ENCODE measurements around the gene CACNA1E. TPM values are rescaled to one million over a fixed set of nuclear protein-coding genes. Genes with fewer than 3 reads are reported as not detected.

The CACNA1E gene
- polyA plus RNA-seq, 4 donors, result 0.07 to 0.46 TPM; not detected in 2

DNA sequence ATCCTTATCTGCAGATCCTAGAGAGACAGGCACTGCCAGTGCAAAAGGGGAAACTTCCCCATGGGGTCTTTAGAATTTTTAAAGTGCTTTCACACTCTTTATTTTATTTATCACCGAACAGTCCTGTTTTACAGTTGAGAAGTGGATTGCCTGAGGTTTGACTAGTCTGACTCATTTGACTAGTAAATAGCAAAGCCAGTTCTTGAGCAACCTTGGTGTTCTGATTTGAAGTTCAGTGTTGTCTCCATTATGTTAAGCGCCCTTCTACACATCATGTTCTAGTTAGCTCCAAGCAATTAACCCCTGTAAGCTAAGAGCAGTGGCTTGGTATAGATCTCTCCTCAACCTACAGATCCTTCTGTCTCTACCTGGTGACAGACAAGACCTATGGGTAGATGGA is 262.9 kb downstream of the CACNA1E start:
- H3K27ac ChIP-seq (ENCODE audit: low read depth in 1 of 3, low read length in 2 of 3), result no peak overlapping the region
- WGBS, 3 donors, result 73 to 82% (median 82%) methylated on average over 2 of the region's 2 CpGs
- no peak overlapping the region for H3K4me3 ChIP-seq (ENCODE audit: low read depth in 1 of 3, low read length in 3 of 3)
- FAIRE-seq, result no peak
- H3K9me3 ChIP-seq (ENCODE audit: control insufficient read depth in 2 of 2, insufficient read depth in 1 of 2, low read depth in 1 of 2, low read length in 1 of 2), result no peaks in the 10 kb centered on the region
- peaks cover 0 to 3% (median 0%) of the 10 kb centered on the region in 3 donors for H3K36me3 ChIP-seq (ENCODE audit: control insufficient read depth in 3 of 3, insufficient read depth in 2 of 3, low read depth in 1 of 3, low read length in 3 of 3)
- H3K27me3 ChIP-seq (ENCODE audit: control insufficient read depth in 3 of 3, insufficient read depth in 3 of 3, low read length in 3 of 3), result peaks cover 0 to 4% (median 0%) of the 10 kb centered on the region in 3 donors
- no peak for DNase-seq
- no peaks in the 10 kb centered on the region for H3K4me1 ChIP-seq (ENCODE audit: control insufficient read depth in 3 of 3, insufficient read depth in 2 of 3, low read depth in 1 of 3, low read length in 2 of 3)

- H3K4me1 ChIP-seq (ENCODE audit: control insufficient read depth in 3 of 3, insufficient read depth in 2 of 3, low read depth in 1 of 3, low read length in 2 of 3), result no peaks in the 10 kb centered on the region
- no peaks in the 10 kb centered on the region for H3K36me3 ChIP-seq (ENCODE audit: control insufficient read depth in 3 of 3, insufficient read depth in 2 of 3, low read depth in 1 of 3, low read length in 3 of 3)
- H3K27ac ChIP-seq (ENCODE audit: low read depth in 1 of 3, low read length in 2 of 3), result no peak overlapping the region
- no peak for DNase-seq
- H3K27me3 ChIP-seq (ENCODE audit: control insufficient read depth in 3 of 3, insufficient read depth in 3 of 3, low read length in 3 of 3), result peaks cover 0 to 4% (median 0%) of the 10 kb centered on the region in 3 donors
- no peak for FAIRE-seq
- H3K9me3 ChIP-seq (ENCODE audit: control insufficient read depth in 2 of 2, insufficient read depth in 1 of 2, low read depth in 1 of 2, low read length in 1 of 2), result no peaks in the 10 kb centered on the region
- no peak overlapping the region for H3K4me3 ChIP-seq (ENCODE audit: low read depth in 1 of 3, low read length in 3 of 3)
- 52 to 65% (median 61%) methylated on average over 2 of the region's 2 CpGs for WGBS, 3 donors
These were observed 264.7 kb downstream of the CACNA1E start for GRCh38 chr1:181748013-181748412.

GRCh38 chr1:181754103-181754502 is 270.8 kb downstream of the CACNA1E start:
- no peak overlapping the region for H3K27ac ChIP-seq (ENCODE audit: low read depth in 1 of 3, low read length in 2 of 3)
- no peaks in the 10 kb centered on the region for H3K4me1 ChIP-seq (ENCODE audit: control insufficient read depth in 3 of 3, insufficient read depth in 2 of 3, low read depth in 1 of 3, low read length in 2 of 3)
- no peaks in the 10 kb centered on the region for H3K9me3 ChIP-seq (ENCODE audit: control insufficient read depth in 2 of 2, insufficient read depth in 1 of 2, low read depth in 1 of 2, low read length in 1 of 2)
- FAIRE-seq, result no peak
- no peaks in the 10 kb centered on the region for H3K27me3 ChIP-seq (ENCODE audit: control insufficient read depth in 3 of 3, insufficient read depth in 3 of 3, low read length in 3 of 3)
- no peaks in the 10 kb centered on the region for H3K36me3 ChIP-seq (ENCODE audit: control insufficient read depth in 3 of 3, insufficient read depth in 2 of 3, low read depth in 1 of 3, low read length in 3 of 3)
- H3K4me3 ChIP-seq (ENCODE audit: low read depth in 1 of 3, low read length in 3 of 3), result no peak overlapping the region
- DNase-seq, result no peak
- 74 to 82% (median 77%) methylated on average over 4 of the region's 4 CpGs for WGBS, 3 donors

- 51 to 76% (median 70%) methylated on average over 3 of the region's 3 CpGs for WGBS, 3 donors
- Histone ChIP-seq H3K27ac (ENCODE audit: low read depth in 1 of 3, low read length in 2 of 3) (no peak overlapping the region), H3K27me3 (ENCODE audit: control insufficient read depth in 3 of 3, insufficient read depth in 3 of 3, low read length in 3 of 3) (no peaks in the 10 kb centered on the region), H3K4me1 (ENCODE audit: control insufficient read depth in 3 of 3, insufficient read depth in 2 of 3, low read depth in 1 of 3, low read length in 2 of 3) (no peaks in the 10 kb centered on the region), H3K36me3 (ENCODE audit: control insufficient read depth in 3 of 3, insufficient read depth in 2 of 3, low read depth in 1 of 3, low read length in 3 of 3) (no peaks in the 10 kb centered on the region), H3K4me3 (ENCODE audit: low read depth in 1 of 3, low read length in 3 of 3) (no peak overlapping the region), H3K9me3 (ENCODE audit: control insufficient read depth in 2 of 2, insufficient read depth in 1 of 2, low read depth in 1 of 2, low read length in 1 of 2) (no peaks in the 10 kb centered on the region)
- no peak for DNase-seq
- FAIRE-seq, result no peak
These were observed 276.2 kb downstream of the CACNA1E start for GRCh38 chr1:181759481-181759880.

GRCh38 chr1:181763736-181764135 is 280.4 kb downstream of the CACNA1E start:
- Histone ChIP-seq H3K36me3 (ENCODE audit: control insufficient read depth in 3 of 3, insufficient read depth in 2 of 3, low read depth in 1 of 3, low read length in 3 of 3) (no peaks in the 10 kb centered on the region), H3K27me3 (ENCODE audit: control insufficient read depth in 3 of 3, insufficient read depth in 3 of 3, low read length in 3 of 3) (no peaks in the 10 kb centered on the region), H3K9me3 (ENCODE audit: control insufficient read depth in 2 of 2, insufficient read depth in 1 of 2, low read depth in 1 of 2, low read length in 1 of 2) (no peaks in the 10 kb centered on the region), H3K27ac (ENCODE audit: low read depth in 1 of 3, low read length in 2 of 3) (no peak overlapping the region), H3K4me3 (ENCODE audit: low read depth in 1 of 3, low read length in 3 of 3) (no peak overlapping the region), H3K4me1 (ENCODE audit: control insufficient read depth in 3 of 3, insufficient read depth in 2 of 3, low read depth in 1 of 3, low read length in 2 of 3) (no peaks in the 10 kb centered on the region)
- no peak for DNase-seq
- no peak for FAIRE-seq

DNA sequence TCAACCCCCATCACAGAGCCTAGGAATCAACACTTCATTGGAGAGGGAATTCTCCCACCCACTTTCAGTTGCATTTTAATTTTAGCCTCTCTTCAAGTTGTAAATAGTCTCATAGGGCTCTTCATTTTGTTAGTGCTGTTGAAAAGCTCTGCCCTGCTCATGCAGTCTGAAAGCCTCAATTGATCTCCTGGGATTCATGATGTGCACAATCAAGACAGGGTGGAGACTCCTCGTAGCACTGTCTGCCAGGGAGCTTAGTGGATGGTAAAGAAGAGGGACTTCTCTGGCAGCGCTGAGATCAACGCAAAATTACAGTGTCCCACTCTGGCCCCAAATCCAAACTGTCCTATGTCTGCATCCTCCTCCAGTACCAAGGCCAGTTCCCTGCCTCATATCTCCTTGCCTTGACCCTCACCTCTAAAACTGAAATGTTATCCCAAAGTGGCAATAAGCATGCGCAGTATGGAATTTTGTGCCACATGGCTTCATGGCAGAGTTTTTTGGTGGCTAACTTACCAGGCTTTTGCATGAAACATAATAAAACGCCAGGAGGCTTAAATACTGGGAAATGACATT is 282.2 kb downstream of the CACNA1E start:
- Histone ChIP-seq H3K27me3 (ENCODE audit: control insufficient read depth in 3 of 3, insufficient read depth in 3 of 3, low read length in 3 of 3) (no peaks in the 10 kb centered on the region), H3K4me1 (ENCODE audit: control insufficient read depth in 3 of 3, insufficient read depth in 2 of 3, low read depth in 1 of 3, low read length in 2 of 3) (no peaks in the 10 kb centered on the region), H3K4me3 (ENCODE audit: low read depth in 1 of 3, low read length in 3 of 3) (no peak overlapping the region), H3K27ac (ENCODE audit: low read depth in 1 of 3, low read length in 2 of 3) (no peak overlapping the region), H3K36me3 (ENCODE audit: control insufficient read depth in 3 of 3, insufficient read depth in 2 of 3, low read depth in 1 of 3, low read length in 3 of 3) (no peaks in the 10 kb centered on the region), H3K9me3 (ENCODE audit: control insufficient read depth in 2 of 2, insufficient read depth in 1 of 2, low read depth in 1 of 2, low read length in 1 of 2) (no peaks in the 10 kb centered on the region)
- no peak for FAIRE-seq
- 66 to 81% (median 80%) methylated on average over 5 of the region's 5 CpGs for WGBS, 3 donors
- DNase-seq, result no peak

DNA sequence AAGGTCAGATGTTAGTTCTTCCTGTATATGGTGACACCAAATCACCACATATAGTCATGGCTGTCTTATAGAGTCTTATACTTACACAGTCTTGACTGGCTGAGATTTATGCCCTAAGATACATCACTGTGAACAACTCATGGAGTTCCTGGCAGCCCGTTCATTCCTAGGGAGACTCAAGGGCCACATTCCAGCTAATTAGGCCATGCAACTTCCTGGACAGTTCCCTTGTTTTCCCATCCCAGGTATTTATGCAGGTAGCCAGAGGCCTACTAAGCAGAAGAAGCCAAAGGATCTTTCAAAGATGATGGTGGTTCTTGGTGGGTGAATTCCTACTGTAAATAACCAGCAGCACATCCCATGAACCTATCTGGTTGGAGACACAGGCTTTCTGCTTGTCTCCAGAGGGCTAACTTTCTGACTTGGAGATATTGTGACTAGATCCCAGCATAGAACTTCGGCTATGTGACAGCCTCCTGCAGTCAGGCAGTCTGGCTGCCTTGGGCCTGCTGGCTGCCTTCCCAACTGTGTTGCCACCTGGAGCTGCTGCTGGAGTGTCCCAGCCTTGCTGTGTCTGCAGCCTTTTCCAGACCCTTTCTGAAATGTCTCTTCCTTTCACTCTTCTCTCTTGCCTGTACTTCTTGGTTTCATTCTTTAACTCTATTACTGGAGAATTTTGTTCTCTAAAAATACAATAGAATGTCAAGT is 283.8 kb downstream of the CACNA1E start:
- 69 to 87% (median 87%) methylated on average over 2 of the region's 2 CpGs for WGBS, 3 donors
- no peak for DNase-seq
- Histone ChIP-seq H3K4me1 (ENCODE audit: control insufficient read depth in 3 of 3, insufficient read depth in 2 of 3, low read depth in 1 of 3, low read length in 2 of 3) (no peaks in the 10 kb centered on the region), H3K27ac (ENCODE audit: low read depth in 1 of 3, low read length in 2 of 3) (no peak overlapping the region), H3K4me3 (ENCODE audit: low read depth in 1 of 3, low read length in 3 of 3) (no peak overlapping the region), H3K36me3 (ENCODE audit: control insufficient read depth in 3 of 3, insufficient read depth in 2 of 3, low read depth in 1 of 3, low read length in 3 of 3) (peaks cover 0 to 2% (median 0%) of the 10 kb centered on the region in 3 donors), H3K27me3 (ENCODE audit: control insufficient read depth in 3 of 3, insufficient read depth in 3 of 3, low read length in 3 of 3) (no peaks in the 10 kb centered on the region), H3K9me3 (ENCODE audit: control insufficient read depth in 2 of 2, insufficient read depth in 1 of 2, low read depth in 1 of 2, low read length in 1 of 2) (no peaks in the 10 kb centered on the region)
- FAIRE-seq, result no peak

GRCh38 chr1:181768211-181768929 is 285.1 kb downstream of the CACNA1E start:
- Histone ChIP-seq H3K36me3 (ENCODE audit: control insufficient read depth in 3 of 3, insufficient read depth in 2 of 3, low read depth in 1 of 3, low read length in 3 of 3) (peaks cover 0 to 2% (median 0%) of the 10 kb centered on the region in 3 donors), H3K27ac (ENCODE audit: low read depth in 1 of 3, low read length in 2 of 3) (no peak overlapping the region), H3K4me1 (ENCODE audit: control insufficient read depth in 3 of 3, insufficient read depth in 2 of 3, low read depth in 1 of 3, low read length in 2 of 3) (no peaks in the 10 kb centered on the region), H3K4me3 (ENCODE audit: low read depth in 1 of 3, low read length in 3 of 3) (no peak overlapping the region), H3K27me3 (ENCODE audit: control insufficient read depth in 3 of 3, insufficient read depth in 3 of 3, low read length in 3 of 3) (no peaks in the 10 kb centered on the region), H3K9me3 (ENCODE audit: control insufficient read depth in 2 of 2, insufficient read depth in 1 of 2, low read depth in 1 of 2, low read length in 1 of 2) (no peaks in the 10 kb centered on the region)
- WGBS, 3 donors, result 48 to 56% (median 50%) methylated on average over 3 of the region's 3 CpGs
- DNase-seq, result no peak
- no peak for FAIRE-seq
